HG02973 (cell line): ENCODE data around the gene CCDC85B.
A peak's percentile ranks its signal among the peaks of the same experiment; 100 is the strongest.
"Not testable (repeated sequence)": the region's sequence is repeated elsewhere in the genome, so short reads cannot be mapped to it uniquely, and the experiment has no call there.

ENCODE experiments used
- ATAC-seq: cut with Tn5 transposase; IDR thresholded peaks from one replicate; pipeline ENCODE4 v1.9.1; 2021; ENCODE audit warnings: moderate library complexity; ENCODE audit not compliant: unreplicated experiment

The CCDC85B gene

DNA sequence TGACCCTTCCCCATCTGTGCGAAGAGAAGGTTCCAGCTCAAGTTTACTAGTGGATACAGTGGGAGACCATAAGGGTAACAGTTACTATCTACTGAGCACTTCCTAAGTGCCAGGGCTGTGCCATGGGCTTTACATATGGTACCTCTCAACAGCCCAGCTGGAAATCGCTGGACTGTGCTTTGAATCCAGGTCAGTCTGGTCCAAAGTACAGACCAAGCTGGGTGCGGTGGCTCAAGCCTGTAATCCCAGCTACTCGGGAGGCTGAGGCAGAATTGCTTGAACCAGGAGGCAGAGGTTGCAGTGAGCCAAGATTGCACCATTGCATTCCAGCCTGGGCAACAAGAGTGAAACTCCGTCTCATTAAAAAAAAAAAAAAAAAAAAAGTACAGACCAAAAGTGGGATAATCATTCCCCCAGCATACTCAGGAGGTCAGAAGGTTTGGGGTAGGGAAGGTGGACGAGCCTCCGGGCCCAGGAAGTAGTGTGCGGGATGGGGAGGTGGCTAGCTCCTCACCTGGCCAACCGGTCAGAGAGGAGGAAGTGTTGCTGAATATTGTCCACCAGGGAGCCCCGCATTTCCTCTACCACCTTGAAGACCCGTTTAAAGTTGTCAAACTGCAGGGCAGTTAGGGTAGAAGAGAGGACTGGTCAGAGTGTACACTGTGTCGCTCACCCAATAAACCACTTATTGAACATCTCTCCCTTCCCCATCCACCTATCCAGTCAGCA is 4.5 kb upstream of the CCDC85B start:
- no peak for ATAC-seq

DNA sequence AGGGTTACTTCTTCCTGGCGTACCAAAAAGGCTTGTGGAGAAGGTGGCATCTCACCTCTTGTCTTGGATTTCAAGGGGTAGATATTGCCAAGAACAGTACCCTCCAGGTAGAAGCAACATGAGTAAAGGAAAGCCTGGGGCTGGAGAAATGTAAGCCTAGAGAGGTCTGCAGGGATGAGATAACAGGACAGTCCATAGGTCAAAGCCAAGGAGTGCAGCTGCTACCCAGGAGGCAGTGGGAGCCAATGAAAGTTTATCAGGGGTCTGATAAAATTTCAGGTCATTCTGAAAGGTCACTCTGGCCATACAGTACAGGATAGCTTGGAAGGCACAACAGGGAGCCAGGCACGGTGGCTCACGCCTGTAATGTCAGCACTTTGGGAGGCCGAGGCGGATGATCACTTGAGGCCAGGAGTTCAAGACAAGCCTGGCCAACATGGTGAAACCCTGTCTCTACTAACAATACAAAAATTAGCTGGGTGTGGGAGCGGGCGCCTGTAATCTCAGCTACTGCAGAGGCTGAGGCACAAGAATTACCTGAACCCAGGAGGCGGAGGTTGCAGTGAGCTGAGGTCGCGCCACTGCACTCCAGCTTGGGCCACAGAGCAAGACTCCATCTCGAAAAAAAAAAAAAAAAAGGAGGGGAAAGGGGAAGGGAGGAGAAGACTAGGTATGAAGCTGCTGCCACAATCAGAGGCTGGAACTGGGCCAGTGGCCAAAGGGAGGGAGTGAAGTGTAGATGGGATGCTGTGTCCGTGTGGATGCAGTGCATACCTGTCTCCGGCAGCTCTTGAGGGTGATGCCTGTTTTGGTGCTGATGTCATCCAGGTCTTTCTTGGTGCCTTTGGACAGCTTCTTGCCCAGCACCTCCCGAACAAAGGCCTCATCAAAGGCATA is 3.4 kb upstream of the CCDC85B start:
- no peak for ATAC-seq

DNA sequence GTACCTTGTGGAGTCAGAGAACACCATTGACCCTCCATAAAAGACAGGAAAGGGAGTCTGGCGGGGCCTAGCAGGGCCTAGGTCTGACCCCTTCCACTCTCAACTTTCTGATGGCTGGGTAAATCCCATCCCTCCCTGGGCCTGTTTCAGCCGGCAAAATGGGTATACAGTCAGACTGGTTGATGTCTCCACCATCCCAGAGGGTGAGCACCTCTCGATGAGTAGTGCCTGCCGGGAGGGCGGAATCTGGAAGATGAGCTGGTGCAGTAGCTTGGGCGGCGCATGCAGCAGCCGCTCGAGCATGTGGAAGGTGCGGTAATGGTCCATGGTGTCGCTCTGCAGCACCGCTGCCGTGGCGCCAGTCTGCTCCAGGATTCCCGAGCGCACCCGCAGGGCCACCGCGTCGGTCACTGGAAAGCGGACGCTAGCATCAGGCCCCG is 2.7 kb upstream of the CCDC85B start:
- no peak for ATAC-seq

DNA sequence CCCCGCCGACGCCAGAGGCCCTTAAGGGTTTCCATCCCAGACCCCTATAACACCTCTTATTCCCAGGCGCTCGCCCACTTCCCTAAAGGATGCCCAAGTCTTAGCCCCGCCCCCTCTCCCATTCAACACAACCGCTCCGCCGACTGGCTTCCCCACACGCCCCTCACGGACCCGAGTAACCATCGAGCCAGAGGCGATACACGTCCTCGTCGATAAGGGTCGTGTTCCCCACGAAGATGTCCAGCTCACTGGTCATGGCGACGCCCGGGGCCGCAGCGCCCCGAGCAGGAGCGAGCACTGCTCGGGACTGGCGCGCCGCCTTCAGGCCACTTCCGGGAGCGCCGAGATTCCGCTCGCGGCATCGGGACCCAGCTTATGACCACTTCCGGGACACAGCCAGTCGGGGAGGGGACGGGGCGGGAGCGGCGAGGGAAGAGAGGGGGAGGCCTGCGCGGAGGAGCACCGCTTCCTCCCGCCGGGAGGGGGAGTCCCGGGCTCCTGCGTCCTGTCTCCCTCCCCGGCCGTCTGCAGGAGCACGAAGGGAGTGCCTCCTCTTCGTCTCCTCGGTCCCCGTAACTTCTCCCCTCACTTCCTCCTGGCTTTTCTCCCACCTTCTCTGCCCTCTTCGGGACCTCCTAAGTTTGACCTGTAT is 2.2 kb upstream of the CCDC85B start, which contains the start of gene FIBP:
Gene FIBP (minus strand): TSS at position 309 of the 652 bp plus-strand sequence. CDS start 53 bp downstream, at position 256.
- ATAC-seq: peak; percentile 43

DNA sequence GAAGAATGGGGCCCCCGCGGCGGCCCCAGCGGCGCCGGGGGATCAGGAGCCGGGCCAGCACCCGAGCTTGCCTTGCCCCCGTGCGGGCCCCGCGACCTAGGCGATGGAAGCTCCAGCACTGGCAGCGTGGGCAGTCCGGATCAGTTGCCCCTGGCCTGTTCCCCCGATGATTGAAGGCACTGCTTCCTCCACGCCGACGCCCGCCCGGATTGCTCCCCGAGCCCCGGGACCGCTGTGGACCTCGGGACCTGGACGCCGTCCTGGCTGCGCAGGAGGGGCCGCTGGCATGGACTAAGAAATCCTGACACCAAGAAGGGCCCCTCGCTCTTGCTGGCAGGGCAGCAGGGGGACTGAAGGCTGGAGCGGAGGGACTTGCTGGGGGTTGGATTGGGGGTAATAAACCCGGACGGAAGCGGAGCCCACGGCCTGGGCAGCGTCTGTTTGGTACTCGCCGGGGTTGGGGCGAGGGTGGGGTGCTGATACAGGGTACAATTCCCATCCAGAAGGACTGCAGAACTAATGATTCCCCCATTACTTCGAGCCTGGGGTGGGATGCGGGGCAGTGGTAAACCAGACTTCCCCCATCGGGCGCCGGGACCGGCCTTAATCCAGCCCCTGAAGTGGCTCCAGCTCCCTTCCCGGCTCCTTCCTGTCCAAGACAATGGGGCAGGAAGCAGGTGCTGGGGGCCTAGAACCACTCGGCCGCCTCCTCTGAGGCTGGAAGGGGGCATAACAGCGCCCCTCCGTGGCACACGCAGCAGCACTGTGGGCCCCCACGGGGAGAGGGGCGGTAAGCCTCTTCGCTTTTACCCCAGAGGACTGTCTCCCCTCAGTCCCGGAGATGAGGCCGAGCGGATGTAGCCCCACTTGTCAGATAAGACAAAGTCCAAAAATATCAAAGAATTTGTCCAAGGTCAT is 1.0 kb downstream of the CCDC85B start:
- ATAC-seq: no peak

DNA sequence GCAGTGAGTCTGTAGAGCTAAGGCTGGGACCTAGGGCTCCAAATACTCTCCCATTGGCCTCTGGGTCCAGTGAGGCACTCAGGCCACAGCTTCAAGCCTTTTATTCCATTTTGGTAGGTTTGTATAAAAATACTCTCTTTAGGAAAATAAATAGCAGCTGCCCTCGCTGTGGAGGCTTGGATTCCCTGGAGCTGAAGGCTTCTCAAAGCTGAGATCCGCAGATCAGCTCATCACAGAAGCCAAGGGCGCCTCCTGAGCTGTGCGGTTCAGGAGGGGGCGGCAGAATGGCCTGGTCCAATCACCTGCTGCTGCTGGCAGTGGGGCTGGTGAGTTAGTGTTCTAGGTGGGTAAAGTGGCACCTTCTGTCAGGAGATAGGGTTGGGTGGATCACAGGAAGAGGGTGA is 1.7 kb downstream of the CCDC85B start:
- ATAC-seq: not testable (repeated sequence)

DNA sequence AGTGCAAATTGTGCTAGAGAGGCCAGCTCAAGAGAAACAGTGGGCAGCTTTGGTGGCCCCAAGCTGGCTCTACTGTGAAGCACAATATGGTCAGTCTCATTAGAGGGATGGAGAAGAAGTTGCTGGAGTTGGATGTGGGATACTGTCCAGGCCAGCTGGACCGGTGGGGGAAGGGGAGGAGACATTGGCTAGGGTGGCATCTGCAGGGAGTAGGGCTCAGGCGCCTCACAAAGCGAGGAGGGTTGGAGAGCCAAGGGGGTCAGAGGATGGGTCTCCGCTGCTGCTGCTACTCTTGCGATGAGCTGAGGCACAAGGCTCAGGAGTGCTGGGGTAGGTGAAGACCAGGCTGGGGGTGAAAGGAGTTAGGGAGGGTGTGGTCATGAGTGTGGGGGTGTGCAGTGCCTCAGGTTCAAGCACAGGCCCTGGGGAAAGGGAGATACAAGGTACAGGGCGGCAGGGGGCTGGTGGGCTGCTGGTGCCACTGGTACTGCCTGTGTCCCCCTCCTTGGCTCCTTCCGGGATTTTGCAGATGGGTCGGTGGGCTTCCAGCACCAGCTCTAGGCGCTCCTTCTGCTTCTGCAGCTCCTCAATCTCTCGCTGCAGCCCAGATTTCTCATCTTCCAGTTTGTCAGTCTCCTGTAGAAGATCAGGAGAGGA is 2.3 kb downstream of the CCDC85B start:
- ATAC-seq: no peak

DNA sequence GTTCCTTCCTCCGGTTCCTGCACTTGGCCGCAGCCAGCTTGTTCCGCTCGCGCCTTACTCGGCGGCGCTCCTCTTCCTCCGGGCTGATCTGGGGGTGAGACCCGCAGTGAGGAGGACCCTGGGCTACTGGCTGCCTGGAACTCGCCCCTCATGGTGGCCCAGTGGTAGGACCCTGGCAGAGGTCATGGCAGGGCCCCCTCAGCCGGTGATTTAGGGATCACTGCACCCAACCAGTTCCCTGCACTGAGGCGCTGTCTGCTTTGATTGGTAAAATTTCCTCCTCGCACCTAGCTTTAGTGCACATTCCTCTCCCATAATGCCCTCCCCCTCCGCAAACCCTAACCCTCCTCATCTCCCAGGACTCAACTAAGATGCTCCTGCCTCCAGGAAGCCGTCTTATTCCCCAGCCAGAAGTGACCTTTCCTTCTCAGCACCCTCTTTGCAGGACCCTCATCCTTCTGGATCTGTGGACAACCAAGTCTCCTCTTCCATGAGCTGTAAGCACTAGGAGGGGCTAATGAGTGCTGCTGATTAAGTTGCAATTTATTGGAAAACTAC is 3.6 kb downstream of the CCDC85B start:
- ATAC-seq: no peak

DNA sequence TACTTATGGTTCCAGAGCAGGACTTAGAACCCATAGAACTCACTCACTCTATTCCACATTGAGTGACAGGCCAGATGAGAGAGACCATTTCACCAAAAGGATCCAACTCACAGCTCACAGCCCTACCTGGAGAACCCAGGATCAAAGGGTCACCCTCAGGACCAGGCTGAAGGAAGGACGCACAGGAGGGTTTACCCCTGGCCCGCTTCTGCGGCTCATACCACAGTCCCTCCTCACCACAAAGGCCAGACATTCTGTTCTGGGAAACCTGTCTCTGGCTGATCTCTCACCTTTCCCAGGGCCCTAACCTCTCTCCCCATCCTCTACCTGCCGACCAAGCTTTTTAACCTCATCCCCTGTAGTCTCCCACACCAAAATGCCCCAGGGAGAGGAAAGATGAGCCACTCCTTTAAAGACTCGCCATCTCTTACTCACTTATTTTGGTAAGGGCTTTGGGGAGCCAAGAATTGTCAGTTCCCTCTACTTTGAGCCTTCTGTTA is 5.1 kb downstream of the CCDC85B start:
- no peak for ATAC-seq

DNA sequence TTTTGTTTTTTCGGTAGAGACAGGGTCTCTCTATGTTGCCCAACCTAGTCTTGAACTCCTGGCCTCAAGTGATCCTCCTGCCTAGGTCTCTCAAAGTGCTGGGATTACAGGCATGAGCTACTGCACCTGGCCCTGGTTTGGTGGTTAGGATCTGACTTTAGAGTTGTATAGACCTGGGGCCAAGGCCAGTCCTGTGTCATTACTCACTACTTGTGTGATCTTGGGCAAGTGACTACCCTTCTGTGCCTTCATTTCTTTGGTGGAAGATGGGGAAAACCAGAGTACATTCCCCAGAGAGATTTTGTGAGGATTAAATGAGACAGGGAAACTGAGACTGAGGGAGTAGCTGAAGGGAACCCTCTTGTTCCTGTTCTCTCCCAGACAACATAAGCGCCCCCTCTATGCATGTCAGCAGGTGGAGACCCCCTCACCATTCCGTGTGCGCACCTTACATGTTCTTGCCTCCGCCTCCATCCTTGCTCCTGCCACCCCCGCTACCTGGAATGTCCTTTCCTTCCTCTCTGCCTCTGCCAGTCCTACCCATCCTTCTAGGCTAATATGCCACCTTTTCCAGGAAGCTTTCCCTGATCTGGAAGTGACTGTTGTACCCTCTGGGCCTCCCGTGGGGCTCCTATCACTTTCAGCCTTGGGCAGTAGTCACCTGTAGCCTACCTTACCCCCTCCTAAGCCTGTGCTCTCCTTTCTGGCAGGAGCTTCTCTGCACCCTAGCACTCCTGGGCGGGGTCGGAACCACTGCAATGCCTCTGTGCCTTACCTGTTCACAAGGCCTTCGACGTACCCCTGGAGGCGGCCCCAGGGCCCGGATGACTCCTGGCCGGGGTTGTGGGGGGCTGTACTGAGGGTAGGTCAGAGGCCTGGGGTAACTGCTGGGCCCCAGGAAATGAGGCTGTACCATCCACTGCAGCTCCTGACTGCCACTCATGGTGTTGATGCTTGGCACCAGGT is 5.8 kb downstream of the CCDC85B start:
- ATAC-seq: no peak

DNA sequence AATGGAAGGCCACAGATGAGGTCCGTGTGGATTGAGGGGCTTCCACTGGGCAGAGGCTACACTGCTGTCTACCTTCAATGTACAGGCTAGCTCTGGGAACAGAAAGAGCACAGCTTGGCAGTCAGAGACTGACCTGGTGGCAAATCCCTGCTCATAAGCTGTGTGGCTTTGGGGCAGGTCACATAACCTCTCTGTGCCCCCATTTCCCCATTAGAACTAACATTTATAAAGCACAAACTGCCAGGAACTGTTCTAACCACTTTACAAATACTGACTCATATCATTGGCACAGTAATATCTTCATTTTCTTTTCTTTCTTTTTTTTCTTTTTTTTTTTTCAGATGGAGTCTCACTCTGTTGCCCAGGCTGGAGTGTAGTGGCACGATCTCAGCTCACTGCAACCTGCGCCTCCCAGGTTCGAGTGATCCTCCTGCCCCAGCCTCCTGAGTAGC is 6.6 kb downstream of the CCDC85B start:
- no peak for ATAC-seq

DNA sequence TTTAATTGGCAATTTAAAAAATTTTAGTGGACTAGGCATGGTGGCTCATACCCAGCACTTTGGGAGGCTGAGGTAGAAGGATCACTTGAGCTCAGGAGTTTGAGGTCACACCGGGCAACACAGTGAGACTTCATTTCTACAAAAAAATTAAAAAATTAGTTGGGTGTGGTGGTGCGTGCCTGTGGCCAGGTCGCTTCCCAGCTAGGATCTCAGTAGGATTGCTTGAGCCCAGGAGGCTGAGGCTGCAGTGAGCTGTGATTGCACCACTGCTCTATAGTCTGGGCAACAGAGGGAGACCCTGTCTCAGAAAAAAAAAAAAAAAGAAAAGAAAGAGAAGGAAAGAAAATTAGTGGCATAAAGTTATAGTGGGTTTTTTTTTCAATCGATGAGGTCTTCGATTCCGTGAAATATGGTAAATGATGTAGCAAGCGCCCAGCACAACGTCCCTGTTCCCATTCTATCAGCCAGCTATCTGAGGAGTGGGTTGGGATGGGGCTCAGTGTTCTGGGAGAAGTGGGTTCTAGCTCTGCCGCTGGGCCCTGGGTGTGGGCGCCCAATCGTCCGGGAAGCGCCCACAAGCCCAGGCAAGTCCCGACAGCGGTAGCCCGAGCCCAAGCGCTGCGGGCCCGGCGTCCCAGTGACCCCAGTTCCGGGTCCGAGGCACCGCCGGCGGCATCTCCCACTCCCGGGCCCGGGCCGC is 8.3 kb downstream of the CCDC85B start:
- ATAC-seq: no peak

DNA sequence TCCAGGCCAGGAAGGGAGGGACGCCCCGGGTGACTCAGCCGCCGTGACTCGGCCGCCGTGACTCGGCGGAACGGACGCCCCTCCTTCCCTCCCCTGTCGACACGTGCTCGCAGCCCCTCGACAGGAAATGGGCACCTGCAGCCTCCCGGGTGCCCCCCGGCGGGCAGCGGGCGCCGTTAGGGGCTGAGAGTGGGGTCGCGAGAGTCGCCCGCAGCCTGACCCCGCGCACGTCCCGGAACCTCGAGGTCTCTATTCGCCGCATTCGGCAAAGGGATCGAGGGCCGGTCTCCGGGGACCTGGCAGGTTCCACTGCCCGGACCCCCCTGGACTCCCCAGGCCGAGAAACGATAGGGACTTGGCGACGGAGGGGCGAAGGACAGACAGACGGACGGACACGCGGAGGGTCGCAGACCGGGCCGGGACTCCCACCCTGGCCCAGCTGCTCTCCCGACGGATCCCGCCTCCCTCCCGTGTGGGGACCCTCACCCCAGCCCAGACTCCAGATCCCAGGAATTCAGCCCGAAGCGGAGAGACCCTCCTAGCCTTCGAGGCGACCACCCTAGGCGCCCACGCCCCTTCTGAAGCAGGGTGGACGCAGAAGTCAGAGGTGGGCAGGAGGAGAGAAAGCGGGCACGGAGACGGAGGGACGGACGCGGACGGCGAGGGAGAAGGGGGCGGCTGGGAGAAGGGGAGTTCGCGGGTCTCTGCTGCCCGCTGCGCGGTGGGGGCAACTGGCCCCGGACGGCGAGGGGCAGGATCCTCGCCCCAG is 9.1 kb downstream of the CCDC85B start:
- ATAC-seq: no peak

DNA sequence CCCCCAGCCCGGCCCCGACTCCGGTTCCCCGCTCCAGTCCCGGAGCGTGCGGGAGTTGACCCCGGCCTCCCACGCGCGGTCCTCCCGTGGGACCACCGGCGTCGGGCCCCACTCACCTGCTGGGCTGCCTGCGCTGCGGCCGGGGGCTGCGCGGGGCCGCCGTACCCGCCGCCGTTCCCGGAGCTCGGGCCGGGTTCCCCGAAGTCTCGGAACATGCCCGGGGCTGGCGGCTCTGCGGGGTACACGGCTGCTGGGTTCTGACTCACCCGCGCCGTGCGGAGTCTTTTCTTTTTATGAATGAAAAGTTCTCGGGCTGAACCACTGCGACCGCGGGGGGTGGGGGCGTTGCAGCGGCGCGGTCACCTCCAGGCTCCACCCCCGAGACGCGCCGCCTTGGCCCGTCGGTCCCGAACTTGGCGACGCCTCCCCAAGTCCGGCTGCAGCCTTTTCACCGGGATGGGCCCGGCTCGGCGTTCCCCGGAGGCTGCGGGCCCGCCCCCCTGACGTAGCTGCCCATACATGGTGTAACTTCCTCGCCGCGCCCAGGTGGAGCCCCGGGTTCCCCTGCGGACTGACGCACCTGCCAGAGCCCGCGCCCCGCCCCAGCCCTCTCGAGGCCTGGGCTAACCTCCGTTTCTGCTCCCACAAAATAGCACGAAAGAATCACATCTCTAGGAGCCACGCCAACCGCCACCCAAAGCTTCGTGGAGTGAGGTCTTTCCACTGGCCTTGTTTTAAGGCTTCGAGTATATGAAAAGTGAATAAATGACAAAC is 9.8 kb downstream of the CCDC85B start, which contains the start of gene FOSL1:
Gene FOSL1 (minus strand): TSS at position 264 of the 774 bp plus-strand sequence. CDS start 49 bp downstream, at position 215.
- ATAC-seq: peak; percentile 68

DNA sequence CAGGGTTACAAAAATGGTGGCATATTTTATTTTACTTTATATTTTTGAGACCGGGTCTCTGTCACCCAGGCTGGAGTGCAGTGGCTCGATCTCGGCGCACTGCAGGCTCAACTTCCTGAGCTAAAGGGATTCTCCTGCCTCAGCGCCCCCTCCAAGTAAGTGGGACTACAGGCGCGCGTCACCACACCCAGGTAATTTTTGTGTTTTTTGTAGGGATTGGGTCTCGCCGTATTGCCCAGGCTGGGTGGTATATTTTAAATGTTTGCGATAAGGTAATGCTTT is 10.4 kb downstream of the CCDC85B start:
- ATAC-seq: no peak

DNA sequence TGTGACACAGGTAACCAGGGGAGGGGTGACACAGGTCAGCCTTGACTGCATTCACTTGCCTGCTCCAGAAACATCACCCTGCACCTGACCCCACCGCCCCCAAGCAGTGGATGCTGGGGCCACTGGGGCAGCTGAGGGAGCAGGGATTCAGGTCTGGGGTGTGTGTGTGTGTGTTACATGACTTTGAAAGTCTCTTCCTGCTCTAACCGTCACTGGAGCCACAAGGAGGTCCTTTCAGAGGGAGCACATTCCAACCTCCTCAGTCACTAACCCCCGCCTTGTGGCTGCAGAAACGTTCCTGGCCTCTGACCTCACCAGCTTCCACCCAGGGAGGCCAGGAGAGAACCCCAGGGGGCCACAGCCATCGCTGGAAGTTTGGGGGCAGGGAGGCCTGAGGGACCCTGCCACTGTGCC is 12.6 kb downstream of the CCDC85B start:
- no peak for ATAC-seq
